ENCODE data around the gene NECTIN2.

GRCh38 chr19:44803442-44804428, 42.4 kb upstream of the NECTIN2 start:
- TF ChIP-seq CTCF (IDR thresholded peaks at IDR 0.05 in 8 of 11, conservative IDR thresholded peaks at IDR 0.05 in 3 of 11) (no peak), POLR2AphosphoS5 (IDR thresholded peaks at IDR 0.05) (no peak)

Data from spleen (tissue), 7 donors.